GM12873 (cell line): ENCODE data around the gene CDK13.

Experiments used
- TF ChIP-seq, protein P1 (sequence below): IDR thresholded peaks from 2 replicates; pipeline ENCODE4 v1.5.1; 2012; ENCODE audit warnings: low read depth, mild to moderate bottlenecking, moderate library complexity, low read length, control low read depth; ENCODE audit not compliant: insufficient read depth; ENCODE audit errors: missing control alignments

The CDK13 gene

DNA sequence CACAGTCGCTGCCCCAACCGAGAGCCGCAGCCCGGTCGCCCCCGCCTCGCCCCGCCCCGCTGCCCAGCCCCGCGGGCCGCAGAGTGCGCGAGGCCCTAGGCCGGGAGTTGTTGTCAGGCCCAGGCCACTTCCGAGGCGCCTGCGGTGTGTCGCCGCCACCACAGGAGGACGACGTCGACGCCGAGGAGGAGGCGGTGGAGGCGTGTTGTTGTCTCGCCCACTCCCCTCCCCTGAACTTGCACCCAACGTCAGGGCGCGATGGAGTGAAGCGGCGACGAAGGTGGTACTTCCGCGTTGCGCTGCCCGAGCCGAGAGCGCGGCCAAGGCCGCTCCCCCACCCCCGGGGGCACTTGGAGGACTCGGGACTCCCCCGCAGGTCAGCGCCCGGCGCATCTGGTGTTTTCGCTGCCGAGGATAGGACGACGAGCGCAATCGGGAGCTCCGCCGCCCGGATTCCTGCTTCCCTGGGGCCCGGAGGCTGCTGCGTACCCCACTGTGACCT, at the start of gene CDK13:
Gene CDK13, plus strand, starts transcription at position 286 of the 502 bp plus-strand sequence. CDS start 386 bp downstream, outside the sequence.
- TF ChIP-seq, protein P1, sequence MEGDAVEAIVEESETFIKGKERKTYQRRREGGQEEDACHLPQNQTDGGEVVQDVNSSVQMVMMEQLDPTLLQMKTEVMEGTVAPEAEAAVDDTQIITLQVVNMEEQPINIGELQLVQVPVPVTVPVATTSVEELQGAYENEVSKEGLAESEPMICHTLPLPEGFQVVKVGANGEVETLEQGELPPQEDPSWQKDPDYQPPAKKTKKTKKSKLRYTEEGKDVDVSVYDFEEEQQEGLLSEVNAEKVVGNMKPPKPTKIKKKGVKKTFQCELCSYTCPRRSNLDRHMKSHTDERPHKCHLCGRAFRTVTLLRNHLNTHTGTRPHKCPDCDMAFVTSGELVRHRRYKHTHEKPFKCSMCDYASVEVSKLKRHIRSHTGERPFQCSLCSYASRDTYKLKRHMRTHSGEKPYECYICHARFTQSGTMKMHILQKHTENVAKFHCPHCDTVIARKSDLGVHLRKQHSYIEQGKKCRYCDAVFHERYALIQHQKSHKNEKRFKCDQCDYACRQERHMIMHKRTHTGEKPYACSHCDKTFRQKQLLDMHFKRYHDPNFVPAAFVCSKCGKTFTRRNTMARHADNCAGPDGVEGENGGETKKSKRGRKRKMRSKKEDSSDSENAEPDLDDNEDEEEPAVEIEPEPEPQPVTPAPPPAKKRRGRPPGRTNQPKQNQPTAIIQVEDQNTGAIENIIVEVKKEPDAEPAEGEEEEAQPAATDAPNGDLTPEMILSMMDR: no peak

DNA sequence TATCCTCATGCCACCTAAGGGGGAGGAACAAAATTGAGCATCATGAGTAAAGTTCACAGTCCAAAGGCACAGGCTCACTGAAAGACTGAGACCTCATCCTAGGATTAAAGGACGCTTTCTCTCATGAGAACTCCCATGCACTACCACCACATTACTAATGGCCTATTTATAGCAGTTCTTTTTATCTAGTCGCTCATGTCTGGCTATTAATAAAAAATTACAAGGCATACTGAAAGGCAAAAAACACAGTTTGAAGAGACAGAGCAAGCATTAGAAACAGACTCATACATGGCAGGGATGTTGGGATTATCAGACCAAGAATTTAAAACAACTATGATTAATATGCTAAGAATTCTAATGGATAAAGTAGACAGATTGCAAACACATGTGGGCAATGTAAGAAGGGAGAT, 46.0 kb upstream of the CDK13 start:
- TF ChIP-seq, protein P1: no peak

DNA sequence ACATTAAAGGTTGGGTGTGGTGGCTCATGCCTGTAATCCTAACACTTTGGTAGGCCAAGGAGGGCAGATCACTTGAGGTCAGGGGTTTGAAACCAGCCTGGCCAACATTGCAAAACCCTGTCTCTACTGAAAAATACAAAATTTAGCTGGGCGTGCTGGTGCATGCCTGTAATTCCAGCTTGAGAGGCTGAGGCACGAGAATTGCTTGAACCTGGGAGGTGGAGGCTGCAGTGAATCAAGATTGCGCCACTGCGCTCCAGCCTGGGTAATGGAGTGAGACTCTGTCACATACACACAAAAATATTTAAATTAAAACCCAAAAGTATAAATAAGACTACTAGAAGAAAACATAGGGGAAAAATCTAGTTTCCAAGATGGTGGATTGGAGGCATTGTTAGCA, 41.9 kb upstream of the CDK13 start:
- TF ChIP-seq, protein P1: no peak

DNA sequence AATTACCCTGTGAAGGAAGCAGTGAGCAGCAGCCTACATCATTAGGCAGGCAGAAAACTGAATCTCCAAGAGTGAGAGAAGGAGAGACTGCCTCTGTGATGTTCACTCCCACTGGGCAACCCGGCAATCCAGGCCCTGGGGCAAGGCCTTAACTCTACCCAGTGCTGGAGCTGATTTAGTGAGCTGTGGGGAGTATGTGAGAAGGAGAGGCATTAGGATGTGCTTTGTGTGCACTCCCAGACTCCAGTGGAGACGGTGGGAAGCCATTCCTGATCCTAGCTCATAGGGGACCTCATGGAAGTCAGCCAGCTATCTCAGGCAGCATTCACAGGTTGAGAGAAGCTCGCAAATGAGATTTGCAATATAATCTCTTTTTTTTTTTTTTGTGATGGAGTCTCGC, 41.1 kb upstream of the CDK13 start:
- TF ChIP-seq, protein P1: no peak

DNA sequence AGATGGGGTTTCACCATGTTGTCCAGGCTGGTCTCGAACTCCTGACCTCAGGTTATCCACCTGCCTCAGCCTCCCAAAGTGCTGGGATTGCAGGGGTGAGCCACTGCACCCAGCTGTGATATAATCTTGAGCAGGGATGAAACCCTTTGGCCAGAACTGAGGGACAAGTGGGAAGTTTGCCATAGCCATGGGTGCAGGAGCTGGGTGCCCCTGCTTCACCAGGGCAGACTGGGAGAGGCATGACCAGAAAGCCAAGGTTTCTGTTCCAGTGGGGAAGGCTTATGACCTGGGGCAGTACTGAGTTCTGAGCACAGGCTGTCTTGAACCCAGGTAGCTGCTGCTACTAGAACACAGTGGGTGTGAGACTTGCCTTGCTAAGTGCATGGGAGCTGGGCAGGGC, 40.5 kb upstream of the CDK13 start:
- TF ChIP-seq, protein P1: no peak

DNA sequence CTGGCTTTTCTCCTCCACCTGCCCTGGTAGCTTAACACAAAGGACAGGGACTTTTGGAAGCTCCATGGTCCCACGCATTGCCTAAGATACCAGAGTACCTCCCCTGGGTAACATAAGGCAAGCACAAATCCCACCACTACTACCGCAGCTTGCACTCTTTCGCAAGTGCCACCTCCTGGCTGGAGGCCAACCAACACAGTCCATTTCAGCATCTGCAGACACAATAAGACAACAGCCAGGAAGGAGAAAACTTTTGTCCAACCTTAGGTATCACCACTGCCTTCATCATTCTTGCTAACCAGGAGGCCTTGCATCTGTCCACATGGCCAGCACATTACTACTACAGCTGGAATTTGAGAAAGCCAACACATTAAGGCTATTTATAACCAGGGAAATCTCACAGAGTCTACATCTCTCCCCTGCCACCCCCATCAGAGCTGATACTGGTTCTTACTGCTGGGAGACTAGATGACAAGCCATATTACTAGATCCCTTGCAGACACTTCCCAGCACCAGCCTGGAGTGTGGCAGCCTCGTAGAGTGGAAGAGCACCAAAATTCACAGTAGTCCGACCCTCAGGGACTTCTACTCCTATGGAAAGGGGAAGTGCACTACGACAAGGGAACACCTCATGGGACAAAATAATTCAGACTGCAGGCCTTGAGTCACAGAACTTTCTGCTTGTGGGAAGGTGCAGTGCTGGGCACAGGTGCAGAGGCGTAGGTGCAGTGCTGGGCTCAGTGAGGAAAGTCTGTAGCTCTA, 39.8 kb upstream of the CDK13 start:
- TF ChIP-seq, protein P1: no peak

DNA sequence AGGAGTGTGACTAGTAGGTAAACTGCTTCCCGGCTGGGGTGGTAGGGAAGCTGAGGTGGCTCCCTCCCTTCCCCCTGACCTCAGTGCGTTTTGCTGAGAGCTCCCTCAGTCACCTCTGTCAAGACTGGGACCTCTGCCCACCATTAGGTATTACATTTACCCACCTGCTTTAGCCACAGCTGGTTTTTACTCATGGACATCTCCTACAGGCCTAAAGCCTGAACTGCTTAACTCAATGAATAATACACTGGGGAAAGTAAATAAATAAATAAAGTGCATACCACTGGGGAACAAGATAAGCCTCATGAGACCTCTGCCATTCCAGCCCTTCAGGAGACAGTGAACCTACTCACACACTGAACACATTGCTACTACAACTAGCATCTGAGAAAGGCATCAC, 38.9 kb upstream of the CDK13 start:
- TF ChIP-seq, protein P1: no peak
